ENCODE results near the gene DCDC2C. TPM values are rescaled to one million over a fixed set of nuclear protein-coding genes. Genes with fewer than 3 reads are reported as not detected.

Gene DCDC2C
- polyA plus RNA-seq, 3 donors = not detected

- H3K79me2 ChIP-seq (ENCODE audit: insufficient read depth, low read length) = no peaks in the 10 kb centered on the region
- intact Hi-C loops (cut with micrococcal nuclease) = no loop called here
- no peak for DNase-seq
- no peak overlapping the region for H3K27ac Mint-ChIP-seq
- H3K27ac ChIP-seq (ENCODE audit: low read depth in 1 of 2, low read length in 2 of 2) = no peak overlapping the region
- no peak overlapping the region for H3K4me3 ChIP-seq (replicated peaks in 1 of 3; ENCODE audit: low read depth in 2 of 3, low read length in 3 of 3)
- H3K9ac ChIP-seq (ENCODE audit: insufficient read depth, low read length, poor library complexity, severe bottlenecking) = no peak overlapping the region
- 92% methylated on average over 7 of the region's 9 CpGs for WGBS (ENCODE audit: insufficient coverage)
- H3K9me3 ChIP-seq (replicated peaks in 1 of 2; ENCODE audit: control insufficient read depth in 1 of 2, insufficient read depth in 1 of 2, low read length in 2 of 2) = no peaks in the 10 kb centered on the region
- no peaks in the 10 kb centered on the region for H3K4me1 Mint-ChIP-seq
- H3K4me3 Mint-ChIP-seq = no peak overlapping the region
- no peak overlapping the region for H2AFZ ChIP-seq (ENCODE audit: insufficient read depth, low read depth, low read length, poor library complexity, severe bottlenecking)
- H3K27me3 ChIP-seq (ENCODE audit: control insufficient read depth in 2 of 2, insufficient read depth in 2 of 2, low read length in 2 of 2) = no peaks in the 10 kb centered on the region
- H3K27me3 Mint-ChIP-seq (ENCODE audit: low read depth in 3 of 3) = peaks cover 0 to 7% (median 7%) of the 10 kb centered on the region in 3 donors
- H3K36me3 ChIP-seq (replicated peaks in 1 of 2; ENCODE audit: control insufficient read depth in 1 of 2, insufficient read depth in 2 of 2, low read length in 2 of 2) = no peaks in the 10 kb centered on the region
- H3K36me3 Mint-ChIP-seq = no peaks in the 10 kb centered on the region
- no peak for TF ChIP-seq CTCF (IDR thresholded peaks at IDR 0.05)
- peaks cover 0 to 3% (median 0%) of the 10 kb centered on the region in 7 donors for H3K9me3 Mint-ChIP-seq
- no peaks in the 10 kb centered on the region for H3K4me1 ChIP-seq (ENCODE audit: control insufficient read depth in 1 of 2, insufficient read depth in 2 of 2, low read length in 2 of 2)
- no peak overlapping the region for H3K4me2 ChIP-seq (replicated peaks; ENCODE audit: extremely low read depth, low read length, poor library complexity, severe bottlenecking)
- H4K20me1 ChIP-seq (ENCODE audit: insufficient read depth, low read length) = no peaks in the 10 kb centered on the region
Observed at GRCh38 chr2:3672861-3673678, 30.3 kb upstream of the DCDC2C start.

DNA sequence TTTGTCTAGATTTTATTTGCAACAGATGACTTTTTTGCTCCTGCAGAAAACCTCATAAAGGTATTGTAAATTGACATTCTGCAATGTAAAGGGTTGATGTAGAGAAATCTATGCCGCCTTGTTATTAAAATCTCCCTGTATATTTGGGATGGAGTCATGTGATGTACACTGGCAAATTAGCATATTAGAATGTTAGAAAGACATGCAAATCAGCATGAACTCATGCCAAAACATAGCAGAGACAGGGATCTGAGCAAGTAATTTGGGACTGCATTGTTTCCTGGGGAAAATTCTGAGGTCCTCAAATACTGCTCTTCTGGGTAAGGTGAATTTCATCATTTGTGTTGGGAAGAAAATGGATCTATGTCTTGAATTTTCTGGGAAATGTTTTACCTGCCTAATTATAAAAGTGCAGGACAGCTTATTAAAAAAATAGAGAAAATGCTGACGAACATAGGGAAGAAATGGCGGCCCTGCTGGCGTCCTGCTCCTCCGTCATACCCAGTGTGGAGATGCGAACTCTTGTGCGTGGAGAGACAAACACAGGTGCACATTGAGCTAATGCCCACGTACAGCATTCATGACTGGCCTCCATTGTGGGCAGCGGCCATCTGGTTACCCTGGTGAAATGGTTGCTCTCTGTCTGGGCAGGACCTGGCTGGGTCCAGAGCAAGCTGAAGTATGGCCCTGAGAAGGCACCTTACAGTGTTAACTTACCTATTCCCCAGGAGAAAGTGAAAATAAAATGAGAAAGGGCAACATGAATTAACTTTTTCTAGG lies 29.1 kb upstream of the DCDC2C start:
- Mint-ChIP-seq H3K4me3 (no peak overlapping the region), H3K36me3 (no peaks in the 10 kb centered on the region), H3K9me3 (peaks cover 0 to 3% (median 0%) of the 10 kb centered on the region in 7 donors), H3K27me3 (ENCODE audit: low read depth in 3 of 3) (peaks cover 0 to 9% (median 5%) of the 10 kb centered on the region in 3 donors), H3K27ac (no peak overlapping the region), H3K4me1 (no peaks in the 10 kb centered on the region)
- Histone ChIP-seq H3K4me2 (replicated peaks; ENCODE audit: extremely low read depth, low read length, poor library complexity, severe bottlenecking) (no peak overlapping the region), H4K20me1 (ENCODE audit: insufficient read depth, low read length) (no peaks in the 10 kb centered on the region), H3K79me2 (ENCODE audit: insufficient read depth, low read length) (no peaks in the 10 kb centered on the region), H3K4me3 (replicated peaks in 1 of 3; ENCODE audit: low read depth in 2 of 3, low read length in 3 of 3) (no peak overlapping the region), H3K36me3 (replicated peaks in 1 of 2; ENCODE audit: control insufficient read depth in 1 of 2, insufficient read depth in 2 of 2, low read length in 2 of 2) (no peaks in the 10 kb centered on the region), H3K9ac (ENCODE audit: insufficient read depth, low read length, poor library complexity, severe bottlenecking) (no peak overlapping the region), H3K27me3 (ENCODE audit: control insufficient read depth in 2 of 2, insufficient read depth in 2 of 2, low read length in 2 of 2) (no peaks in the 10 kb centered on the region), H3K27ac (ENCODE audit: low read depth in 1 of 2, low read length in 2 of 2) (no peak overlapping the region), H3K9me3 (replicated peaks in 1 of 2; ENCODE audit: control insufficient read depth in 1 of 2, insufficient read depth in 1 of 2, low read length in 2 of 2) (no peaks in the 10 kb centered on the region), H3K4me1 (ENCODE audit: control insufficient read depth in 1 of 2, insufficient read depth in 2 of 2, low read length in 2 of 2) (no peaks in the 10 kb centered on the region), H2AFZ (ENCODE audit: insufficient read depth, low read depth, low read length, poor library complexity, severe bottlenecking) (no peak overlapping the region)
- intact Hi-C loops (cut with micrococcal nuclease) = no loop called here
- no peak for DNase-seq
- no peak for TF ChIP-seq CTCF (IDR thresholded peaks at IDR 0.05)
- WGBS (ENCODE audit: insufficient coverage) = 94% methylated on average over 9 of the region's 9 CpGs

Measured in CD14-positive monocyte (primary cell).